Measurements from ENCODE around the gene CAMK2N2.

CAMK2N2 gene

GRCh38 chr3:184261270-184261853 lies at the start of gene CAMK2N2:
TSS of gene CAMK2N2 (minus strand) at chr3:184261553. CDS start at chr3:184261285, 268 bp downstream.
- DNase-seq: peak; percentile 52

- no peak for DNase-seq
Measured at GRCh38 chr3:184308744-184309143, 47.4 kb upstream of the CAMK2N2 start.

- no peak for DNase-seq
Measured at GRCh38 chr3:184307915-184308314, 46.6 kb upstream of the CAMK2N2 start.

- no peak for DNase-seq
Measured at GRCh38 chr3:184306341-184306972, 45.1 kb upstream of the CAMK2N2 start.

- no peak for DNase-seq
Measured at GRCh38 chr3:184305577-184305976, 44.2 kb upstream of the CAMK2N2 start.

DNA sequence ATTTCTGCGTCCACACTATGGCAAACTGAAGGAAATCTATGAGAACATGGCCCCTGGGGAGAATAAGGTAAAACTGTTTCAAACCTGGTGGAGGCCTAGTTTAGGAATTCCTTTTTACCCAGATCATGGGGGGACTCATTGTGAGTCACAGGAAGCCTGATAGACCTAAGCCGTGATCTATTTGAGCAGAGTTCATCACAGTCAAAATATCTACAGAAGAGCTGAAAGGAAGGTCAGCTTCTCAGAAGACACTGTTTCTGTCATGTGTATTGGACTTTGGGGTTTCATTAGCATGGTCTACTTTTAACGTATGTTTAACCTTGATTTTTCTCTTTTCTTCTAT lies 39.0 kb upstream of the CAMK2N2 start:
- DNase-seq: no peak

- DNase-seq: no peak
Measured at GRCh38 chr3:184299488-184300377, 38.4 kb upstream of the CAMK2N2 start.

- DNase-seq: peak; percentile 99
Measured at GRCh38 chr3:184298759-184299487, 37.6 kb upstream of the CAMK2N2 start, which contains the start of gene PSMD2. TSS of gene PSMD2 (plus strand) at chr3:184299241. CDS start at chr3:184299267, 26 bp downstream.

DNA sequence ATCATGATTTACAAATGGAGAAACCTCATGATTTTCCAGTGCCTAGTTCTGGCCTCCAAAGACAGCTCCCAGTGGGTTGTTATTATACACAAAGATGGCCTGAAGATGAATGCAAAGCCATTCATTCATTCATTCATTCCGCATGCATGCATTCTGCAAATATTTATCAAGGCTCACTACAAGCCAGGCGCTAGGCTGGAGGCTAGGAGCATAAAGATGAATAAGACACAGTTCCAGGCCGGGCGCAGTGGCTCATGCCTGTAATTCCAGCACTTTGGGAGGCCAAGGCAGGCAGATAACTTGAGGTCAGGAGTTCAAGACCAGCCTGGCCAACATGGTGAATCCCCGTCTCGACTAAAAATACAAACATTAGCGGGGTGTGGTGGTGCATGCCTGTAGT lies 35.3 kb upstream of the CAMK2N2 start:
- no peak for DNase-seq

DNA sequence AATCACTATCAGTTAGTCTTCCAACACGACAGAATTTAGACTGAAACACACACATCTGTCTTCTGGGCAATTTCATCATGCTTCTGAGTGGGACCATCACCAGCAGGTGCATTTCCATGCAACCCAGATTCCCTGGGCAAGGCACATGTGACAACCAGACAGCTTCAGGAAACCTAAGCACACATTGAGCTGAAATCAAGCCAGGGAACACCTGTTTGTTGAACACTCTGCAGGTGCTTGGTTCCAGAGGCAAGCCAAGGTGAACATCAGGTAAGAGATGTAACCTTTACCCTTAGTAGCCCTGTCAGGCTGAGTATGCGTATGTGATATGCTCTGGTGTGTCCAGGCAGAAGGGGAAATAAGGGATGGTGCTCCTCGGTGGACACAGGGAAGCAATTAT lies 34.4 kb upstream of the CAMK2N2 start:
- DNase-seq: no peak

- DNase-seq: no peak
Measured at GRCh38 chr3:184291738-184292445, 30.5 kb upstream of the CAMK2N2 start.

DNA sequence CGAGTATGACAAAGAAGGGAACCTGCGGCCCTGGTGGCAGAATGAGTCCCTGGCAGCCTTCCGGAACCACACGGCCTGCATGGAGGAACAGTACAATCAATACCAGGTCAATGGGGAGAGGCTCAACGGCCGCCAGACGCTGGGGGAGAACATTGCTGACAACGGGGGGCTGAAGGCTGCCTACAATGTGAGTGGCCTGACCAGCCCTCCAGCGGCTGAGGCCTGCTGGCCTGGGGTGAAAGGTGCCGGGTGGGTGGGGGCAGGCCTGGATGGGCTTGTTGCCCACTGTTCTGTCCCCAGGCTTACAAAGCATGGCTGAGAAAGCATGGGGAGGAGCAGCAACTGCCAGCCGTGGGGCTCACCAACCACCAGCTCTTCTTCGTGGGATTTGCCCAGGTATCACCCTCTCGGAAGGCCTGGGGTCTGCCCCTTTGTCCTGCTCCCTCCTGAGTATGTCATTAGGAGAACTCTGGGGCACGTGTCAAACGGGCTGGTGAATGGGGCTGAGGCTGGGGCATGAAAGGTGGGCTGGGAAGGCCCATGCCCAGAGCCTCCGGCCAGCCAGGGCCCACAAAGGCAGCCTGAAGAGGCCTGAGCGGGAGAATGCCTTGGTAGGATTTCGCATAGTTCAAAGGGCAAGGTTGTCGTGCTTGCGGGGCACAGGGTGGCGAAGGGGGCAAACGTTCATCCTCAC lies 29.8 kb upstream of the CAMK2N2 start:
- DNase-seq: no peak

DNA sequence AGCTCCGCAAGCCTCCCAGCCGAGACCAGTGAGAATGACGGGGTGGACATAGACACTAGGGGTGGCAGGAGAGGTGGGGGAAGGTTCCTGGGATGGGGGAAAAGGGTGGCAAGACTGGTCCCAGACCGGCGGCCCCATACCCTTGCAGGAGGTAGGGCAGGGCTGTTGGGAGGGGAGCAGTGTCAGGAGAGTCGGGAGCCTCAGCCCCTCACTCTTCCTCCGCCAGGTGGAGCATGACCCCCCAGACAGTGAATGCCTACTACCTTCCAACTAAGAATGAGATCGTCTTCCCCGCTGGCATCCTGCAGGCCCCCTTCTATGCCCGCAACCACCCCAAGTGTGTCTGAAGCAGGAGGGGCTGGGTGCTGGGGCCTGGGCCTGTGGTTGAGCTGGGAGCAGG lies 29.0 kb upstream of the CAMK2N2 start:
- DNase-seq: no peak

GRCh38 chr3:184289426-184289938 lies 28.1 kb upstream of the CAMK2N2 start:
- peak; percentile 69 for DNase-seq

DNA sequence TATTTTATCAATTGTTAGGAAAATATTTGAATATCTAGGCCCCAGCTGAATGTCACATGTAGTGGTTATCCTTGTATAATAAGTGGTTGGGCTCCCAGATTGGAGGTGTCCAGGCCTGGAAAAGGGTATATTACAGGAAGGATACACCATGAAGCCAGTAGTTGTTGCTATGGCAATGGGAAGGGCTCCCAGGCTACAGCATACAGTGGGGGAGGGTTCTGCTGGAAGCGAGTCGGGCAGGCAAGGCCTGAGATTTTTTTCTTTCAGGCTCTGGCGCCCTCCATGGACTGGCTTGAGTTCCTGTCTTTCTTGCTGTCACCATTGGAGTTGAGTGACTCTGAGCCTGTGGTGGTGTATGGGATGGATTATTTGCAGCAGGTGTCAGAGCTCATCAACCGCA lies 23.3 kb upstream of the CAMK2N2 start:
- peak; percentile 27 for DNase-seq

DNA sequence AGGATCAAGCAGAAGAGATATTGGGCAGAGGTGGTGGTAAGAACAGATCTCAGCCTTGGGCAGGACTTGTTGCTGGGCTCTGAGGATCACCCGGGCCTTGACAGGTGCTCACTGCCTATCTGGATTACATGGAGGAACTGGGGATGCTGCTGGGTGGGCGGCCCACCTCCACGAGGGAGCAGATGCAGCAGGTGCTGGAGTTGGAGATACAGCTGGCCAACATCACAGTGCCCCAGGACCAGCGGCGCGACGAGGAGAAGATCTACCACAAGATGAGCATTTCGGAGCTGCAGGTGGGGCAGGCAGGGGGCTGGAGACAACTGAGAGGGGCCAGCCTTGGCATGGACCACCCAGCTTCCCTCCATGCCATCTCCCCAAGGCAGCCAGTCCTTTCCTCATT lies 22.3 kb upstream of the CAMK2N2 start:
- no peak for DNase-seq

DNA sequence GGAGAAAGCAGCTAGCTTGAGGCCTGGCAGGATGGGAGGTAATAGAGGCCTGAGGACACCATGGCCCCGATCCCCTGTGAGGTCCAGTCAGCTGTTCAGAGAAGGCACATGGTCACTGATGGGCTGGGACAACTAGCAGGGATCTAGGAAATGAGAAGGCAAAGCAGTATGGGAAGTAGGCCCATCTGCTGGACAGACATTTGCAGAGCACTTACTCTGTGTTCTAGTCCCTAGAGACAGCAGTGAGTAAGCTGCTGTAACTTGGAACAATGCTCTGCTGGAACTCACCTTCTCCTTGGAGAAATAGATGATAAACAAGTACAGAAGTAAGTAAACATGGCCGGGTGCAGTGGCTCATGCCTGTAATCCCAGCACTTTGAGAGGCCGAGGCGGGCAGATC lies 21.6 kb upstream of the CAMK2N2 start:
- no peak for DNase-seq

DNA sequence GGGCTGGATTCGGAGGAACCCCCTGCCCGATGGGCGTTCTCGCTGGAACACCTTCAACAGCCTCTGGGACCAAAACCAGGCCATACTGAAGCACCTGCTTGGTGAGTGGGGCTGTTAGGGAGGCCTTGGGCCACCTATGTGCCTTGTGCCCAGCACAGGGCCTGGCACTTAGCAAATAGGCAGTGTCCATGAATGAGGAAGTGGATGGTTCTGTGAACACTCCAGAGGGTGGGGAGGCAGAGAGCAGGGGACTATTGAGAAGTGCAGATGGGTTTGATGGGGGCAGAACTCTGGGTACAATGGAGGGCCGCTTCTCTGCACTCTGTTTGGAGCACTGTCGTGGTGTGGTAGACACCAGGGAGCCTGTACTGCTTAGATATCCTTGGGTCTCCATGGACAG lies 16.0 kb upstream of the CAMK2N2 start:
- no peak for DNase-seq

DNA sequence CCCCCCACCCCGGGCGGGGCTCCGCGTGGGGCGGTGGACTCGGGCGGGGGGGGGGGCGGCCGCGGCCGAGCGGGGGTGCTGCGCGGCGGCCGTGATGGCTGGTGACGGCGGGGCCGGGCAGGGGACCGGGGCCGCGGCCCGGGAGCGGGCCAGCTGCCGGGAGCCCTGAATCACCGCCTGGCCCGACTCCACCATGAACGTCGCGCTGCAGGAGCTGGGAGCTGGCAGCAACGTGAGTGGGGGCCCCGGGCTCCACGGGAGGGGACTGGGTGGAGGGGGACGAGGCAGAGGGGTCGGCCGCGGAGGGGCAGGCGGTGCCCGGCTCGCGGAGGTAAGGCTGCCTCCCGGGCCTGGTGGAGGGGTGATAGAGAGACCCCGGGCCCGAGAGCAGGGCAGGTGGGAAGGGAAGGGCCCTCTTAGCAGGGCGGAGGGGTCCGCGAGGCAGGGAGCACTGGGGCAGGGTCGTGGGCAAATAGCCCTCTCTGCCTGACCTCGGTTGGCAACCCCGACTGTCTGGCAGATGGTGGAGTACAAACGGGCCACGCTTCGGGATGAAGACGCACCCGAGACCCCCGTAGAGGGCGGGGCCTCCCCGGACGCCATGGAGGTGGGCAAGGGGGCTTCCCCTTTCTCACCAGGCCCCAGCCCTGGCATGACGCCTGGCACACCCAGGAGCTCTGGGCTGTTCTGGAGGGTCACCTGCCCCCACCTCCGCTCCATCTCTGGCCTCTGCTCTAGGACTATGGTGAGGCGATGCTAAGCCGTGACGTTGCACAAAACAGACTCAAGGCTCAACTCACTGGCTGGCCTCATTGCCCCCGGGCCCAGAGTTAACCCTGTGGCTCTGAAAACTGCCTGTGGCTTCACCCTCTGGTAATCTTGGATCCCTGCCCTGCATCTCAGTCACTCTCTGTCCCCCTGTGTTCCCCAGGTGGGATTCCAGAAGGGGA lies 14.9 kb upstream of the CAMK2N2 start, which contains the start of gene ECE2:
Gene ECE2, plus strand, starts transcription at position 62 of the 950 bp plus-strand sequence. Its CDS starts 132 bp downstream, at position 194.
- DNase-seq: no peak

- no peak for DNase-seq
Measured at GRCh38 chr3:184275381-184275701, 14.0 kb upstream of the CAMK2N2 start.

DNA sequence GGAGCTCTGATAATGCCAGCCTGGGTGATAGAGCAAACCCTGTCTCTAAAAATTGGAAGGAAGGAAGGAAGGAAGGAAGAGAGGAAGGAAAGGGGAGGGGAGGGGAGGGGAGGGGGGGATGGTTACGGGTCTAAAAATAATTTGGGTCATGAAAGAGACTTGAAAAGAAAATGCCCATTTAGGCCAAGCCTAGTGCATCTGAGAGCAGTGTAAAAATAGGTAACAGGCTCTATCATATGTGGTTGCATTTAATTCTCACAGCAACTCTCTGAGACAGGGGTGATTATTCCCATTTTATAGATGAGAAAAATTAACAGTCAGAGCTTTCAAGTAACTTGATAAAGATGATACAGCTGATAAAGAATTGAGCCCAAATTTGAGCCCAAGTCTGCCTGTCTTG lies 10.9 kb upstream of the CAMK2N2 start:
- DNase-seq: no peak
